Osteoblast (primary cell): ENCODE data around the gene BPIFB1. TPM values are rescaled to one million over a fixed set of nuclear protein-coding genes. Genes with fewer than 3 reads are reported as not detected.

ENCODE experiments used
- DNase-seq: peaks from one replicate; pipeline ENCODE4 v3.0.0; 2011; ENCODE audit warnings: low spot score, mixed read lengths; ENCODE audit not compliant: insufficient read length; ENCODE audit errors: missing footprints
- H2AFZ ChIP-seq: 2 replicates; pipeline ENCODE4 v1.6.0; 2011; ENCODE audit warnings: mild to moderate bottlenecking, low read length
- H3K27ac ChIP-seq: 2 replicates; pipeline ENCODE4 v1.5.1; 2011; ENCODE audit warnings: mild to moderate bottlenecking, low read depth, low read length, moderate library complexity
- H3K27me3 ChIP-seq: 2 replicates; pipeline ENCODE4 v1.6.0; 2012; ENCODE audit warnings: mild to moderate bottlenecking, control low read depth, inconsistent platforms, low read length, moderate library complexity; ENCODE audit not compliant: insufficient read depth
- H3K36me3 ChIP-seq: 2 replicates; pipeline ENCODE4 v1.5.1; 2011; ENCODE audit warnings: mild to moderate bottlenecking, low read length, control low read depth, moderate library complexity; ENCODE audit not compliant: insufficient read depth
- H3K4me1 ChIP-seq: 2 replicates; pipeline ENCODE4 v1.5.1; 2011; ENCODE audit warnings: mild to moderate bottlenecking, low read length, control low read depth, moderate library complexity; ENCODE audit not compliant: insufficient read depth
- H3K4me2 ChIP-seq: 2 replicates; pipeline ENCODE4 v1.6.0; 2011; ENCODE audit warnings: mild to moderate bottlenecking, low read length; ENCODE audit not compliant: insufficient read depth
- H3K4me3 ChIP-seq: fragments of 200-600 bp; sonication (generic); 3 replicates; pipeline ENCODE4 v1.5.1; 2012; ENCODE audit warnings: mild to moderate bottlenecking, low read length, inconsistent platforms; ENCODE audit not compliant: insufficient read depth
- H3K79me2 ChIP-seq: 2 replicates; pipeline ENCODE4 v1.6.0; 2012; ENCODE audit warnings: mild to moderate bottlenecking, low read length, control low read depth, inconsistent platforms; ENCODE audit not compliant: insufficient read depth
- H3K9me3 ChIP-seq: 2 replicates; pipeline ENCODE4 v1.5.1; 2011; ENCODE audit warnings: low read depth, low read length, control low read depth
- H4K20me1 ChIP-seq: 2 replicates; pipeline ENCODE4 v1.6.0; 2012; ENCODE audit warnings: mild to moderate bottlenecking, low read length, control low read depth; ENCODE audit not compliant: insufficient read depth
- CTCF ChIP-seq: IDR thresholded peaks from 2 replicates; pipeline ENCODE4 v1.5.1; 2011; ENCODE audit warnings: mild to moderate bottlenecking, low read depth, low read length, moderate library complexity; ENCODE audit errors: extremely low read depth
- total RNA-seq: library from RNA; depleted of rRNA; stranded (reverse); fragments of >200 nt; gene quantifications from 2 replicates; pipeline ENCODE4 v1.2.3, GENCODE V29; 2012

BPIFB1 gene
- total RNA-seq, 1 donor, result not detected

DNA sequence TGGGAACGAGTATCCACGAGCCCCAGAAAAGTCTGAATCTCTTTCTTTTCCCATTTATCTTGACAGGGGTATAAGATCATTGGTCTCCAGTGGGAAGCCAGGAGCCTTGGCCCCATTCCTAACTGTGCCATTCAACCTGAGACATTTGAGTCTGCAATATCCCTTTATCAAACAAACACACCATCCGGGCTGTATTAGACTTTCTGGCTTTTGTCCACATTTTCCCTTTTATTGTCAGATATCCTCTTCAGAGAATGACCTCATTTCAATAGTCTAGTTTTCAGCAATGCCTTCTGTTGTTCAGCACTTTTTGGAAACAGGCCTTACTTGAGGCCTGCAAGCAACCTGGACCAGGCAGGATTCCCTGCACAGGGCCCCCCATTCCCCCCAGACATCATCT, 31.5 kb upstream of the BPIFB1 start:
- H3K79me2 ChIP-seq, result no peaks in the 10 kb centered on the region
- no peak for TF ChIP-seq CTCF
- no peaks in the 10 kb centered on the region for H3K4me1 ChIP-seq
- no peak for DNase-seq
- no peak overlapping the region for H3K4me2 ChIP-seq
- H2AFZ ChIP-seq, result no peak overlapping the region
- H3K36me3 ChIP-seq, result no peaks in the 10 kb centered on the region
- H3K27ac ChIP-seq, result no peak overlapping the region
- H3K27me3 ChIP-seq, result no peaks in the 10 kb centered on the region
- no peaks in the 10 kb centered on the region for H4K20me1 ChIP-seq
- H3K9me3 ChIP-seq, result no peaks in the 10 kb centered on the region
- H3K4me3 ChIP-seq, result no peak overlapping the region

- no peaks in the 10 kb centered on the region for H3K27me3 ChIP-seq
- no peak overlapping the region for H3K27ac ChIP-seq
- H3K79me2 ChIP-seq, result no peaks in the 10 kb centered on the region
- DNase-seq, result no peak
- H3K36me3 ChIP-seq, result no peaks in the 10 kb centered on the region
- no peaks in the 10 kb centered on the region for H3K9me3 ChIP-seq
- H3K4me1 ChIP-seq, result no peaks in the 10 kb centered on the region
- H3K4me3 ChIP-seq, result no peak overlapping the region
- no peaks in the 10 kb centered on the region for H4K20me1 ChIP-seq
- H3K4me2 ChIP-seq, result no peak overlapping the region
- H2AFZ ChIP-seq, result no peak overlapping the region
- no peak for TF ChIP-seq CTCF
These were observed 30.6 kb upstream of the BPIFB1 start for GRCh38 chr20:33252460-33252859.

- no peak for DNase-seq
- no peak overlapping the region for H2AFZ ChIP-seq
- H3K4me1 ChIP-seq, result no peaks in the 10 kb centered on the region
- H3K4me3 ChIP-seq, result no peak overlapping the region
- H3K4me2 ChIP-seq, result no peak overlapping the region
- H4K20me1 ChIP-seq, result no peaks in the 10 kb centered on the region
- no peaks in the 10 kb centered on the region for H3K9me3 ChIP-seq
- no peak for TF ChIP-seq CTCF
- no peaks in the 10 kb centered on the region for H3K27me3 ChIP-seq
- no peaks in the 10 kb centered on the region for H3K36me3 ChIP-seq
- H3K79me2 ChIP-seq, result no peaks in the 10 kb centered on the region
- H3K27ac ChIP-seq, result no peak overlapping the region
These were observed 28.0 kb upstream of the BPIFB1 start for GRCh38 chr20:33255005-33255404.

DNA sequence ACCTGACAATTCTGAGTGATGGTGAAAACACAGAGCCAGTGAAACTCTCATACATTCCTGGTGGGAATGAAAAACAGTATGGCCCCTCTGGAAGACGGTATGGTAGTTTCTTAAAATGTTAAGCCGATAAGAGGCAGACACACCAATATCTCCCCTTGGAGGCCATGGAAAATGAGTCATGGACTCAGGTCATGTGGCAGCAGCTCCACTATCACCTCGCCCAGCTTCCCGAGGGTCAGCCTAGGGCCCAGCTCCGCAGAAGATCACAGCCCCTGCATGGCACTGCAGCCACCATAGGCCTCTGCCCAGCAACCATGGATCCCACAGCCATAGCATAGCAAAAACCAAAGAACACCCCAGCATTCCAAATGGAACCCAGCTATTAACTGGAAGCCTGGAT, 25.8 kb upstream of the BPIFB1 start:
- Histone ChIP-seq H3K4me3 (no peak overlapping the region), H3K79me2 (no peaks in the 10 kb centered on the region), H3K36me3 (no peaks in the 10 kb centered on the region), H2AFZ (no peak overlapping the region), H3K9me3 (no peaks in the 10 kb centered on the region), H4K20me1 (no peaks in the 10 kb centered on the region), H3K27ac (no peak overlapping the region), H3K4me2 (no peak overlapping the region), H3K4me1 (no peaks in the 10 kb centered on the region), H3K27me3 (no peaks in the 10 kb centered on the region)
- no peak for DNase-seq
- no peak for TF ChIP-seq CTCF
